ENCODE data around the gene CCDC57. TPM values are rescaled to one million over a fixed set of nuclear protein-coding genes. Genes with fewer than 3 reads are reported as not detected.
A peak's percentile ranks its signal among the peaks of the same experiment; 100 is the strongest.

CCDC57 gene
- total and polyA plus RNA-seq, 9 of the 15 experiments (the other 6 are each of a cell fraction or from before 2014, with no cell fraction given), result 0.83 to 36.2 (median 13.6) TPM

DNA sequence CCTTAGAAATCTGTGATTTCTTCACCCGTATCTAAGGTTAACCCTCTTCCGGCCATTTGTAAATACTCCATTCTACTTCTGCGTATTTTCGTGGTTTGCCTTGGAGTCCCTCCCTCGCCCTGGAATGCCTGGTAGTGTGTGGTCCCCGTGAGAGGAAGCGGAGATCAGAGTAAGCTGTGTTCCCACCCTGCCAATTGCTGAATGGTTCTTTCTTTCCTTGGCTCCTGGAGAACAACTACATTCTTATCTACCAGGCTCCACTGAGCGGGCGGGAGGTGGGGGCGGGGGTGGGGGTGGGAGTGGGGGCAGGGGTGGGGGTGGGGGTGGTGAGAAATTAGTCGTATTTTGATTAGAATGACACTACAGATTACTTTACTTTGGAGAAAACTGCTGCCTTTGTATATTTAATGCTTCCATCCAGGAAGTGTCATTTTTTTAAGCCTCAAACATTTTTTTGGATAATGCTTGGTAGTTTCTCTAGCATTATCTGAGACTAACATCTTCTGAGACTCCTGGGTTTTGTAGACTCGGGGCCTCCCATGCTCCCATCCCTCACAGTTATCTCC, 93.7 kb downstream of the CCDC57 start:
- peaks cover 13% of the 10 kb centered on the region for H3K9me1 ChIP-seq (ENCODE audit: control insufficient read depth, insufficient read depth, low read length)
- H3K9me3 ChIP-seq (replicated peaks; ENCODE audit: control insufficient read depth, insufficient read depth, low read depth, low read length), result no peaks in the 10 kb centered on the region
- WGBS (ENCODE audit: insufficient coverage, low coverage, missing lambda C conversion rate), result 6% methylated on average over 12 of the region's 12 CpGs
- peaks cover 58 to 67% of the 10 kb centered on the region in 2 experiments for H3K4me1 ChIP-seq (replicated peaks in 1 of 2; ENCODE audit: control insufficient read depth in 2 of 2, insufficient read depth in 2 of 2, low read length in 2 of 2)
- DNase-seq (ENCODE audit: extremely low read depth in 1 of 4, low spot score in 3 of 4), result peak; percentile 47 to 62 (median 54)
- CTCF ChIA-PET (ENCODE audit: low intra/inter-chr PET ratio), result no interaction called here
- no peaks in the 10 kb centered on the region; the same call in 1 of the 2 replicates for H4K20me1 ChIP-seq (replicated peaks; ENCODE audit: control insufficient read depth, insufficient read depth, low read length)
- peak; percentile 55 for ATAC-seq
- peak overlapping the region; percentile 57 for H3K4me2 ChIP-seq (ENCODE audit: insufficient read depth, low read length)
- no TSS peak for BruUV-seq (replicated peaks)
- POLR2A ChIA-PET, result interaction anchor here (0.6 to 1.7 kb wide), 4 partner anchors 10 to 258 kb away, joined by 3 to 7 read pairs (median 3); no protein-coding TSS in a partner anchor
- H3K9ac ChIP-seq (ENCODE audit: insufficient read depth in 1 of 2, low read depth in 2 of 2, low read length in 2 of 2), result peak overlapping the region; percentile 19 to 77; a peak in 2 of 4 replicates
- in situ Hi-C loops (cut with MboI), result no loop called here
- no peak overlapping the region for H3K4me3 ChIP-seq
- peak overlapping the region; percentile 60 for H3K27ac ChIP-seq (ENCODE audit: extremely low read depth, low read depth, low read length)
- H3K27me3 ChIP-seq (ENCODE audit: control insufficient read depth in 2 of 2, insufficient read depth in 2 of 2, low read length in 2 of 2), result no peaks in the 10 kb centered on the region; a peak in 1 of 5 replicates
- FAIRE-seq, result peak; percentile 80
- intact Hi-C loops (cut with micrococcal nuclease), result no loop called here
- H3K79me2 ChIP-seq (ENCODE audit: control insufficient read depth, insufficient read depth, low read length), result peaks cover 2% of the 10 kb centered on the region; the same call in 1 of the 3 replicates
- H3K36me3 ChIP-seq (ENCODE audit: control insufficient read depth, insufficient read depth, low read length), result peaks cover 4% of the 10 kb centered on the region; the same call in 2 of the 3 replicates
- H2AFZ ChIP-seq (ENCODE audit: low read depth, low read length), result peak overlapping the region; percentile 9; the same call in 1 of the 2 replicates
- TF ChIP-seq, protein P1, sequence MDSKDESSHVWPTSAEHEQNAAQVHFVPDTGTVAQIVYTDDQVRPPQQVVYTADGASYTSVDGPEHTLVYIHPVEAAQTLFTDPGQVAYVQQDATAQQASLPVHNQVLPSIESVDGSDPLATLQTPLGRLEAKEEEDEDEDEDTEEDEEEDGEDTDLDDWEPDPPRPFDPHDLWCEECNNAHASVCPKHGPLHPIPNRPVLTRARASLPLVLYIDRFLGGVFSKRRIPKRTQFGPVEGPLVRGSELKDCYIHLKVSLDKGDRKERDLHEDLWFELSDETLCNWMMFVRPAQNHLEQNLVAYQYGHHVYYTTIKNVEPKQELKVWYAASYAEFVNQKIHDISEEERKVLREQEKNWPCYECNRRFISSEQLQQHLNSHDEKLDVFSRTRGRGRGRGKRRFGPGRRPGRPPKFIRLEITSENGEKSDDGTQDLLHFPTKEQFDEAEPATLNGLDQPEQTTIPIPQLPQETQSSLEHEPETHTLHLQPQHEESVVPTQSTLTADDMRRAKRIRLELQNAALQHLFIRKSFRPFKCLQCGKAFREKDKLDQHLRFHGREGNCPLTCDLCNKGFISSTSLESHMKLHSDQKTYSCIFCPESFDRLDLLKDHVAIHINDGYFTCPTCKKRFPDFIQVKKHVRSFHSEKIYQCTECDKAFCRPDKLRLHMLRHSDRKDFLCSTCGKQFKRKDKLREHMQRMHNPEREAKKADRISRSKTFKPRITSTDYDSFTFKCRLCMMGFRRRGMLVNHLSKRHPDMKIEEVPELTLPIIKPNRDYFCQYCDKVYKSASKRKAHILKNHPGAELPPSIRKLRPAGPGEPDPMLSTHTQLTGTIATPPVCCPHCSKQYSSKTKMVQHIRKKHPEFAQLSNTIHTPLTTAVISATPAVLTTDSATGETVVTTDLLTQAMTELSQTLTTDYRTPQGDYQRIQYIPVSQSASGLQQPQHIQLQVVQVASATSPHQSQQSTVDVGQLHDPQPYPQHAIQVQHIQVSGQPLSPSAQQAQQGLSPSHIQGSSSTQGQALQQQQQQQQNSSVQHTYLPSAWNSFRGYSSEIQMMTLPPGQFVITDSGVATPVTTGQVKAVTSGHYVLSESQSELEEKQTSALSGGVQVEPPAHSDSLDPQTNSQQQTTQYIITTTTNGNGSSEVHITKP (IDR thresholded peaks at IDR 0.05; ENCODE audit: partially characterized antibody), result peak; percentile 86
- peak; percentile 40 for TF ChIP-seq RBBP5 (IDR thresholded peaks at IDR 0.05; ENCODE audit: borderline replicate concordance, insufficient read depth, low read length, poor library complexity, severe bottlenecking)
- TF ChIP-seq ZNF316 (IDR thresholded peaks at IDR 0.05), result 0 out of 2 replicates have a peak, but pooled peaks have one; percentile 20
- TF ChIP-seq, protein P2, sequence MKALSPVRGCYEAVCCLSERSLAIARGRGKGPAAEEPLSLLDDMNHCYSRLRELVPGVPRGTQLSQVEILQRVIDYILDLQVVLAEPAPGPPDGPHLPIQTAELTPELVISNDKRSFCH (CRISPR knock-in tag; IDR thresholded peaks at IDR 0.05), result no peak
- TF ChIP-seq, protein P2 (tag; IDR thresholded peaks at IDR 0.05), result 0 out of 2 replicates have a peak, but pooled peaks have one; percentile 6
- TF ChIP-seq, protein P3, sequence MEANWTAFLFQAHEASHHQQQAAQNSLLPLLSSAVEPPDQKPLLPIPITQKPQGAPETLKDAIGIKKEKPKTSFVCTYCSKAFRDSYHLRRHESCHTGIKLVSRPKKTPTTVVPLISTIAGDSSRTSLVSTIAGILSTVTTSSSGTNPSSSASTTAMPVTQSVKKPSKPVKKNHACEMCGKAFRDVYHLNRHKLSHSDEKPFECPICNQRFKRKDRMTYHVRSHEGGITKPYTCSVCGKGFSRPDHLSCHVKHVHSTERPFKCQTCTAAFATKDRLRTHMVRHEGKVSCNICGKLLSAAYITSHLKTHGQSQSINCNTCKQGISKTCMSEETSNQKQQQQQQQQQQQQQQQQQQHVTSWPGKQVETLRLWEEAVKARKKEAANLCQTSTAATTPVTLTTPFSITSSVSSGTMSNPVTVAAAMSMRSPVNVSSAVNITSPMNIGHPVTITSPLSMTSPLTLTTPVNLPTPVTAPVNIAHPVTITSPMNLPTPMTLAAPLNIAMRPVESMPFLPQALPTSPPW (CRISPR knock-in tag; IDR thresholded peaks at IDR 0.05), result peak; percentile 92
- TF ChIP-seq ZNF232 (CRISPR knock-in tag; IDR thresholded peaks at IDR 0.05), result no peak
- TF ChIP-seq ETV1 (tag; conservative IDR thresholded peaks at IDR 0.05; ENCODE audit: low read depth), result peak; percentile 31; the same call in 1 of the 2 replicates
- TF ChIP-seq, protein P4, sequence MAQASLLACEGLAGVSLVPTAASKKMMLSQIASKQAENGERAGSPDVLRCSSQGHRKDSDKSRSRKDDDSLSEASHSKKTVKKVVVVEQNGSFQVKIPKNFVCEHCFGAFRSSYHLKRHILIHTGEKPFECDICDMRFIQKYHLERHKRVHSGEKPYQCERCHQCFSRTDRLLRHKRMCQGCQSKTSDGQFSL (CRISPR knock-in tag; IDR thresholded peaks at IDR 0.05), result no peak
- TF ChIP-seq, protein P4 (tag; IDR thresholded peaks at IDR 0.05), result peak in 1 of 2 experiments; percentile 48; a peak in 1 of 4 replicates
- TF ChIP-seq, protein P5, sequence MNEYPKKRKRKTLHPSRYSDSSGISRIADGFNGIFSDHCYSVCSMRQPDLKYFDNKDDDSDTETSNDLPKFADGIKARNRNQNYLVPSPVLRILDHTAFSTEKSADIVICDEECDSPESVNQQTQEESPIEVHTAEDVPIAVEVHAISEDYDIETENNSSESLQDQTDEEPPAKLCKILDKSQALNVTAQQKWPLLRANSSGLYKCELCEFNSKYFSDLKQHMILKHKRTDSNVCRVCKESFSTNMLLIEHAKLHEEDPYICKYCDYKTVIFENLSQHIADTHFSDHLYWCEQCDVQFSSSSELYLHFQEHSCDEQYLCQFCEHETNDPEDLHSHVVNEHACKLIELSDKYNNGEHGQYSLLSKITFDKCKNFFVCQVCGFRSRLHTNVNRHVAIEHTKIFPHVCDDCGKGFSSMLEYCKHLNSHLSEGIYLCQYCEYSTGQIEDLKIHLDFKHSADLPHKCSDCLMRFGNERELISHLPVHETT (CRISPR knock-in tag; conservative IDR thresholded peaks at IDR 0.05 in 1 of 2, IDR thresholded peaks at IDR 0.05 in 1 of 2), result 0 out of 4 replicates have a peak, but pooled peaks of 1 of the 2 experiments have one; percentile 30
